ENCODE results near the gene TECTB. TPM values are rescaled to one million over a fixed set of nuclear protein-coding genes. Genes with fewer than 3 reads are reported as not detected.

The TECTB gene
- total RNA-seq, 2 donors from 2014 or later, result not detected

- H3K4me1 Mint-ChIP-seq, result peaks cover 13% of the 10 kb centered on the region
- no peak for DNase-seq
- no peaks in the 10 kb centered on the region for H3K9me3 Mint-ChIP-seq
- H3K4me1 ChIP-seq (ENCODE audit: control insufficient read depth, insufficient read depth, low read length), result peaks cover 9% of the 10 kb centered on the region
- H3K36me3 ChIP-seq (ENCODE audit: control insufficient read depth, insufficient read depth, low read length), result no peaks in the 10 kb centered on the region
- 93 to 100% methylated on average over 1 to 2 of the region's 2 CpGs for WGBS, 2 experiments (ENCODE audit: insufficient coverage in 1 of 2, insufficient read length in 1 of 2)
- H3K27me3 Mint-ChIP-seq (ENCODE audit: insufficient read depth), result peaks cover 19% of the 10 kb centered on the region
- H3K9ac ChIP-seq (ENCODE audit: extremely low read depth, low read length, poor library complexity, severe bottlenecking), result no peak overlapping the region
- H3K27ac ChIP-seq (ENCODE audit: low read depth, low read length), result no peak overlapping the region
- no peaks in the 10 kb centered on the region for H3K9me3 ChIP-seq (ENCODE audit: control insufficient read depth, low read length)
- no peak overlapping the region for H3K4me3 Mint-ChIP-seq
- H3K36me3 Mint-ChIP-seq (ENCODE audit: low read depth), result no peaks in the 10 kb centered on the region
- H3K4me3 ChIP-seq (ENCODE audit: low read length), result no peak overlapping the region
- H3K27ac Mint-ChIP-seq, result no peak overlapping the region
- no peak for TF ChIP-seq CTCF (conservative IDR thresholded peaks at IDR 0.05)
- H3K27me3 ChIP-seq (ENCODE audit: control insufficient read depth, insufficient read depth, low read length, poor library complexity, severe bottlenecking), result peaks cover 9% of the 10 kb centered on the region
Measured at GRCh38 chr10:112303528-112303927, 20.3 kb downstream of the TECTB start.

- no peaks in the 10 kb centered on the region for H3K36me3 Mint-ChIP-seq (ENCODE audit: low read depth)
- H3K9me3 ChIP-seq (ENCODE audit: control insufficient read depth, low read length), result no peaks in the 10 kb centered on the region
- H3K27me3 Mint-ChIP-seq (ENCODE audit: insufficient read depth), result peaks cover 18% of the 10 kb centered on the region
Measured at GRCh38 chr10:112304267-112304859, 21.2 kb downstream of the TECTB start.

GRCh38 chr10:112307358-112308124, 24.3 kb downstream of the TECTB start:
- H3K4me3 ChIP-seq (ENCODE audit: low read length), result no peak overlapping the region
- no peaks in the 10 kb centered on the region for H3K36me3 ChIP-seq (ENCODE audit: control insufficient read depth, insufficient read depth, low read length)
- H3K27ac ChIP-seq (ENCODE audit: low read depth, low read length), result no peak overlapping the region
- H3K4me3 Mint-ChIP-seq, result peak overlapping the region; percentile 3
- peaks cover 9% of the 10 kb centered on the region for H3K27me3 ChIP-seq (ENCODE audit: control insufficient read depth, insufficient read depth, low read length, poor library complexity, severe bottlenecking)
- H3K4me1 Mint-ChIP-seq, result peaks cover 23% of the 10 kb centered on the region
- H3K9me3 Mint-ChIP-seq, result no peaks in the 10 kb centered on the region
- no peak overlapping the region for H3K27ac Mint-ChIP-seq
- H3K9me3 ChIP-seq (ENCODE audit: control insufficient read depth, low read length), result no peaks in the 10 kb centered on the region
- H3K9ac ChIP-seq (ENCODE audit: extremely low read depth, low read length, poor library complexity, severe bottlenecking), result no peak overlapping the region
- peaks cover 16% of the 10 kb centered on the region for H3K27me3 Mint-ChIP-seq (ENCODE audit: insufficient read depth)
- peaks cover 15% of the 10 kb centered on the region for H3K4me1 ChIP-seq (ENCODE audit: control insufficient read depth, insufficient read depth, low read length)
- TF ChIP-seq CTCF (conservative IDR thresholded peaks at IDR 0.05), result peak; percentile 98
- 43 to 100% methylated on average over 2 to 7 of the region's 7 CpGs for WGBS, 2 experiments (ENCODE audit: insufficient coverage in 1 of 2, insufficient read length in 1 of 2)
- no peaks in the 10 kb centered on the region for H3K36me3 Mint-ChIP-seq (ENCODE audit: low read depth)
- DNase-seq, result peak; percentile 89

More at GRCh38 chr10:112304267-112304859, 21.2 kb downstream of the TECTB start:
- Histone ChIP-seq H3K27me3 (ENCODE audit: control insufficient read depth, insufficient read depth, low read length, poor library complexity, severe bottlenecking) (peaks cover 9% of the 10 kb centered on the region), H3K4me3 (ENCODE audit: low read length) (no peak overlapping the region), H3K4me1 (ENCODE audit: control insufficient read depth, insufficient read depth, low read length) (peaks cover 15% of the 10 kb centered on the region), H3K27ac (ENCODE audit: low read depth, low read length) (no peak overlapping the region), H3K9ac (ENCODE audit: extremely low read depth, low read length, poor library complexity, severe bottlenecking) (no peak overlapping the region), H3K36me3 (ENCODE audit: control insufficient read depth, insufficient read depth, low read length) (no peaks in the 10 kb centered on the region)
- WGBS, 2 experiments (ENCODE audit: insufficient coverage in 1 of 2, insufficient read length in 1 of 2), result 86 to 100% methylated on average over 2 to 3 of the region's 3 CpGs
- H3K27ac Mint-ChIP-seq, result no peak overlapping the region
- no peak for TF ChIP-seq CTCF (conservative IDR thresholded peaks at IDR 0.05)
- no peaks in the 10 kb centered on the region for H3K9me3 Mint-ChIP-seq
- DNase-seq, result no peak
- H3K4me3 Mint-ChIP-seq, result no peak overlapping the region
- H3K4me1 Mint-ChIP-seq, result peaks cover 22% of the 10 kb centered on the region

Data from endodermal cell (in vitro differentiated cells).